Heart left ventricle (tissue), 16 donors: Measurements from ENCODE around the gene BBC3. TPM values are rescaled to one million over a fixed set of nuclear protein-coding genes. Genes with fewer than 3 reads are reported as not detected.

ENCODE experiments used
- ATAC-seq, 4 donors: fragments of 200-7000 bp; cut with Tn5 transposase; one replicate each; pipeline ENCODE4 v1.9.1; 2020 to 2022; ENCODE audit warnings: moderate library complexity in 4 of 4, mild to moderate bottlenecking in 3 of 4, moderate number of reproducible peaks in 1 of 4
- DNase-seq, 5 donors: peaks; one replicate each; pipeline ENCODE4 v3.0.0-alpha.2; 2020
- H3K27ac ChIP-seq, 12 donors: fragments of 200-600 bp; sonication (generic) in 4 of 12; one replicate each; pipeline versions ENCODE4 v1.5.0 to v1.8.0; 2016 to 2022; ENCODE audit warnings: mild to moderate bottlenecking in 2 of 12
- H3K27me3 ChIP-seq, 9 donors: fragments of 200-600 bp; sonication (generic) in 2 of 9; one replicate each; pipeline versions ENCODE4 v1.5.1 to v1.8.0; 2016 to 2022; ENCODE audit warnings: mild to moderate bottlenecking in 3 of 9
- H3K36me3 ChIP-seq, 9 donors: fragments of 200-600 bp; sonication (generic) in 2 of 9; one replicate each; pipeline versions ENCODE4 v1.5.0 to v1.8.0; 2018 to 2022; ENCODE audit warnings: mild to moderate bottlenecking in 2 of 9
- H3K4me1 ChIP-seq, 12 donors: fragments of 200-600 bp; sonication (generic) in 4 of 12; one replicate each; pipeline versions ENCODE4 v1.5.0 to v1.8.0; 2016 to 2022; ENCODE audit warnings: mild to moderate bottlenecking in 3 of 12
- H3K4me3 ChIP-seq, 12 donors: fragments of 200-600 bp; sonication (generic) in 4 of 12; one replicate each; pipeline versions ENCODE4 v1.5.0 to v1.8.0; 2017 to 2022; ENCODE audit warnings: mild to moderate bottlenecking in 9 of 12, moderate library complexity in 4 of 12
- H3K9me3 ChIP-seq, 12 donors: fragments of 200-600 bp; sonication (generic) in 4 of 12; one replicate each; pipeline versions ENCODE4 v1.5.0 to v1.8.0; 2016 to 2022; ENCODE audit warnings: mild to moderate bottlenecking in 1 of 12
- POLR2A ChIP-seq, 2 donors: fragments of 450-650 bp; IDR thresholded peaks; one replicate each; pipeline ENCODE4 v1.6.1; 2017; ENCODE audit warnings: antibody characterized with exemption in 2 of 2, mild to moderate bottlenecking in 2 of 2, moderate library complexity in 2 of 2
- WGBS, 4 donors: extraction: QIAGEN DNeasy Blood & Tissue Kit in 2 of 4; methylation state at CpG; one replicate each; pipeline versions ENCODE4 v1.1.5 to v1.1.7; 2013 to 2018; 5-methylcytosine and 5-hydroxymethylcytosine counted together
- intact Hi-C, 10 donors: fragments of 100-400 bp; cut with DNase I; formaldehyde crosslinking; loops; one replicate each; pipeline versions ENCODE4 v1.11.1 to v1.14.2; 2022
- polyA plus RNA-seq, 2 donors: library from polyadenylated mRNA; stranded (reverse); fragments of 200-250 nt; gene quantifications; one replicate each; pipeline ENCODE4 v1.2.3, GENCODE V29; 2013
- total RNA-seq, 9 donors: library from RNA; depleted of rRNA in 2 of 9; stranded (reverse); fragments of >200 nt in 2 of 9; fragmentation: NEBNext Ultra II Directional in 3 of 9; extraction: Animal tissue kit (Norgen Biotek cat#: 25700) in 3 of 9; gene quantifications; one replicate each; pipeline versions ENCODE4 v1.1.0 to v1.2.4, GENCODE V29; 2016 to 2023
- TF ChIP-seq, protein P1 (sequence below), 12 donors: fragments of 200-600 bp; sonication (generic) in 4 of 12; IDR thresholded peaks; one replicate each; pipeline versions ENCODE4 v1.5.0 to v1.8.0; 2018 to 2022; ENCODE audit warnings: antibody characterized with exemption in 12 of 12, mild to moderate bottlenecking in 5 of 12
- donor health status: ischemic (EF 13 %, LVEDD 7.1; RV severe dilation, severe dysfunction).
- donor health status: healthy with polysubstance abuse.
- donor health status: DM: no; HTN: yes; CAD: no.
- donor health status: DM: no; HTN: no; CAD: no.
- donor health status: ischemic (EF 25% LVEDD 6.9; RV normal size, moderate dysfunction).
- donor health status: ischemic (EF 25% LVEDD 5.7; RV mildly dilated, moderate dysfunction).
- donor health status: healthy.
- donor health status: DM: yes; HTN: yes; CAD: no.
- donor health status: ischemic (EF 35%, LVEDD 5.7; RV mildly dilated, moderate dysfunction).
- donor health status: nonischemic (EF 11% LVEDD 7.7; RV severe dilation, severe dysfunction).
- donor health status: DM: yes; HTN: yes; CAD: no.
- donor health status: PGD.
- donor health status: ischemic (EF 29% LVEDD 5.4; RV normal size, mild dysfunction).
- donor health status: nonischemic (EF 23%, LVEDD 6.1; RV moderate dilation, normal function).

The BBC3 gene
- total and polyA plus RNA-seq, 11 donors, result 1.9 to 5.4 (median 4.6) TPM

DNA sequence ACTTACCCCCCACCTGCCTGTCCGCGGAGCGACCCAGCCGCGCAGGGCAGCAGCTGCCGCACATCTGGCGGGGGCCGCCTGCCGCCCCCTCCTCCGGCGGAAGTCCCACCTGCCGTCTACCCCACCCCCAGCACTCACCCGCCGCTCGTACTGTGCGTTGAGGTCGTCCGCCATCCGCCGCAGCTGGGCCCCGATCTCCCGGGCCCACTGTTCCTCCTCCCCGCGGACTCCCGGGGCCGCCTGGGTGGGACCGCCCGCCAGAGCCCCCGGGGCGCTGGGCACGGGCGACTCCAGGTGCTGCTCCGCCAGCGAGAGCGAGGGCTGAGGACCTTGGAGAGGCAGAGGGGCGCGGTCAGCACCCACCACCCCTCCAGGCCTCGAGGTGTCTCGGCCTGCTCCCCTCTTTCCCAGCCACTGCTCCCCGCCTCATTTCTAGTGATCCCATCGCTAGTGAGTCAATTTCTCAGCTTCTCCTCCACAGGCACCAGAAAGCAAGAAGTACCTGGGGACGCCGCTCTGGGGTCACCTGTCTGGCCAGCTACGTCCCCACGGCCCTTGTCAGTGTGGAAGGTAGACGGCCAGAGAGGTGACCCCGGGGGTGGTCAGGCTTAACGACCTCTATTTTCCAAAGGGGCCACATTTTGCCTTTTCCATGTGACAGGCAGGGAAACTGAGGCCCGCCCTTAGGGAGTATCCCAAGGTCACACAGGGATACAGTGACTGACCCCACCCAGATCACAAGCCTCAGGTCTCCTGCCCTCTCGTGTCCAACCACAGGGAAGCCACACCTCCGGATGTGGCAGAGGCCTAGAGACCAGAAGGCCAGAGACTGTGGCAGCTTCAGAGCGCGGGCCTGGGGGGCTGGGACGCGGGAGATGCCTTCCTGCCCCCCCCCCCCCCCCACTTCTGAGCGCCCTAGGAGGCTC is 4.3 kb downstream of the BBC3 start:
- Histone ChIP-seq H3K36me3 (peaks cover 0 to 36% (median 16%) of the 10 kb centered on the region in 9 donors), H3K9me3 (no peaks in the 10 kb centered on the region), H3K27ac (peak overlapping the region; percentile 97 to 100 (median 100)), H3K4me1 (peaks cover 0 to 58% (median 32%) of the 10 kb centered on the region in 12 donors), H3K4me3 (peak overlapping the region; percentile 44 to 99 (median 88)), H3K27me3 (no peaks in the 10 kb centered on the region)
- TF ChIP-seq, protein P1, sequence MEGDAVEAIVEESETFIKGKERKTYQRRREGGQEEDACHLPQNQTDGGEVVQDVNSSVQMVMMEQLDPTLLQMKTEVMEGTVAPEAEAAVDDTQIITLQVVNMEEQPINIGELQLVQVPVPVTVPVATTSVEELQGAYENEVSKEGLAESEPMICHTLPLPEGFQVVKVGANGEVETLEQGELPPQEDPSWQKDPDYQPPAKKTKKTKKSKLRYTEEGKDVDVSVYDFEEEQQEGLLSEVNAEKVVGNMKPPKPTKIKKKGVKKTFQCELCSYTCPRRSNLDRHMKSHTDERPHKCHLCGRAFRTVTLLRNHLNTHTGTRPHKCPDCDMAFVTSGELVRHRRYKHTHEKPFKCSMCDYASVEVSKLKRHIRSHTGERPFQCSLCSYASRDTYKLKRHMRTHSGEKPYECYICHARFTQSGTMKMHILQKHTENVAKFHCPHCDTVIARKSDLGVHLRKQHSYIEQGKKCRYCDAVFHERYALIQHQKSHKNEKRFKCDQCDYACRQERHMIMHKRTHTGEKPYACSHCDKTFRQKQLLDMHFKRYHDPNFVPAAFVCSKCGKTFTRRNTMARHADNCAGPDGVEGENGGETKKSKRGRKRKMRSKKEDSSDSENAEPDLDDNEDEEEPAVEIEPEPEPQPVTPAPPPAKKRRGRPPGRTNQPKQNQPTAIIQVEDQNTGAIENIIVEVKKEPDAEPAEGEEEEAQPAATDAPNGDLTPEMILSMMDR (IDR thresholded peaks at IDR 0.05), result peak in 3 of 12 donors; percentile 28 to 32 (median 29)
- TF ChIP-seq POLR2A (IDR thresholded peaks at IDR 0.05), result peak in 1 of 2 donors; percentile 73
- intact Hi-C loops, result loop anchor here in 3 of 10 donors (1.0 to 5.0 kb wide), 4 partner anchors 16 to 69 kb away; no protein-coding TSS in a partner anchor
- DNase-seq, result peak; percentile 88 to 95 (median 91)
- peak; percentile 73 to 86 (median 78) for ATAC-seq
- 3 to 9% (median 3%) methylated on average over 10 to 56 of the region's 56 CpGs for WGBS, 4 donors

DNA sequence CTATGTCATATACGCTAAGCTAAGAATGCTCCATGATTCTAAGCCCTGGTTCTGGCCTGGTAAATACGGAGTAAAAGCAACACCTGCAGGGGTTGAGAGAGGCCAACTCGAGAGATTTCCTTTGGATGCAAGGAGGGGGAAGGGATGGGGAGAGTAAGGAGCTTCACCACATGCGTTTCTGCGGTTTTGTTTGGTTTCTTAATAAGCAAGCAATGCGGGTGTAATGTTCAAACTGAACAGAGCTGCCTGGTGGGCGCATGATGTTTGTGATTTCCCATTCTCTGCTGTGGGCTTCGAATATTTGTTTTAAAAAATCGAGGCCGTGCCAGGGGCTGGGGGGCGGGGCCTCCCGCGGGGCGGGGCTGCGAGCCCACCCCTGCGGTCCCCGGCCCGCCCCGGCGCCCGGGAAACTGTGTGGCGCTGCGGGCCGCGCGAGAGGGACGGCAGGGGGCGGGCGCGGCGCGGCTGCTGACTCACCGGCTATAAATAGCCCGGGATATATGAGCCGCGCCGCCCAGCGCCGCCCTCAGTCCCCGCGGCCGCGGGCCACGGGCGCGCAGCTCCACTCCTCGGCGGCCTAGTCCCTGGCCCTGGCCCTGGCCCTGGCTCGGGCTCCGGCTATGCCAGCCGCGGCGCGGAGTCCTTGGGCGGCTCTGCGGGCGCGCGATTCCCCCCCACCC is 5.1 kb downstream of the BBC3 start:
- H3K27ac ChIP-seq, result peak overlapping the region; percentile 97 to 100 (median 100)
- peak; percentile 19 to 78 (median 68) for ATAC-seq
- WGBS, 4 donors, result 3 to 23% (median 6%) methylated on average over 8 to 59 of the region's 59 CpGs
- H3K4me3 ChIP-seq, result peak overlapping the region; percentile 38 to 99 (median 88)
- H3K9me3 ChIP-seq, result no peaks in the 10 kb centered on the region
- H3K4me1 ChIP-seq, result peaks cover 0 to 53% (median 31%) of the 10 kb centered on the region in 12 donors
- peaks cover 0 to 44% (median 24%) of the 10 kb centered on the region in 9 donors for H3K36me3 ChIP-seq
- TF ChIP-seq, protein P1 (IDR thresholded peaks at IDR 0.05), result peak in 9 of 12 donors; percentile 33 to 68 (median 54)
- peak; percentile 99 to 100 for TF ChIP-seq POLR2A (IDR thresholded peaks at IDR 0.05)
- DNase-seq, result peak; percentile 89 to 94 (median 92)
- no peaks in the 10 kb centered on the region for H3K27me3 ChIP-seq
- intact Hi-C loops, result loop anchor here in 3 of 10 donors (1.0 to 5.0 kb wide), 4 partner anchors 15 to 69 kb away; no protein-coding TSS in a partner anchor

DNA sequence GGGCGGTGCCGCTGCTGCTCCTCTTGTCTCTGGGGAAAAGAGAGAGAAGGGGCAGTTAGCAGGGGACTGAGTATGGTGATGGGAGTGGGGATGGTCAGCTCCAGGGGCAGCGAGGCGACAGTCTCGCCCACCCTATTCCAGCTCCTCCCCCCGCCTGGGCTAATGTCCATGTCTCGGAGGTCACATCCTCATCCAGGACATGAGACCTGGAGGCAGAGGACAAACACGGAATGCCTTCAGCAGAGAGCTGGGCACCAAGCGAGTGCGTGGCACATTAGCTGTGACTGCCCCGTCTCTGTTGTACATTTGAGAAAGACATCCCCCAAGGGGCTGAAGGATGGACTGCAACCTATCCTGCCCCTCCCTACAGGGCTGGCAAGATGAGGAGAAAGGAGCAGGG is 9.1 kb downstream of the BBC3 start:
- WGBS, 4 donors, result 89 to 93% (median 91%) methylated on average over 11 of the region's 11 CpGs
- no peaks in the 10 kb centered on the region for H3K27me3 ChIP-seq
- H3K4me3 ChIP-seq, result no peak overlapping the region
- H3K4me1 ChIP-seq, result peaks cover 0 to 13% (median 9%) of the 10 kb centered on the region in 12 donors
- H3K27ac ChIP-seq, result no peak overlapping the region
- H3K36me3 ChIP-seq, result peaks cover 0 to 56% (median 30%) of the 10 kb centered on the region in 9 donors
- no peak for TF ChIP-seq POLR2A (IDR thresholded peaks at IDR 0.05)
- TF ChIP-seq, protein P1 (IDR thresholded peaks at IDR 0.05), result no peak
- intact Hi-C loops, result no loop called here
- no peaks in the 10 kb centered on the region for H3K9me3 ChIP-seq
- ATAC-seq (no peak), DNase-seq (no peak)
